Mucosa of gallbladder (tissue), 1 donor: ENCODE results near the gene CNTFR. TPM values are rescaled to one million over a fixed set of nuclear protein-coding genes. Genes with fewer than 3 reads are reported as not detected.

Experiments used
- DNase-seq: peaks from one replicate; pipeline ENCODE4 v3.0.0-alpha.2; 2020; ENCODE audit warnings: low spot score
- total RNA-seq: library from RNA; stranded (reverse); gene quantifications from one replicate; pipeline ENCODE4 v1.2.1, GENCODE V29; 2021
- donor health status: DM: no; HTN: no; CAD: no.

The CNTFR gene
- total RNA-seq, 1 donor from 2014 or later, result 23.0 TPM

DNA sequence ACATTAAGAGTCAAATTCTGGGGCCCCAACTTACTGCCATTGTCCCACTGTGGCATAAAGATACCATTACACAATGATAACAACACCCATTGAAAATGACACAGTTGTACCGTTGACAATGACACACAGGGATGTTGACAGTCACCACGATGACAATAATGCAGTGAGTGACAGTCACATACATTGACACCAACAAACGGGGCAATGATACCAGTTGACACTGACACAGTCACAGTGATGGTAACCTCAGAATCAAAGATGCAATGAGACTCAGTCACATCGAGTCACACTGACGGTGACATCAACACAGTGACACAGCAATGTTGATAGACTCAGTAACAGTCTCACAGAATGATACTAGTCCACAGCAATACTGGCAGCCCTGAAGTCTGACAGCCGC lies 16.9 kb downstream of the CNTFR start:
- no peak for DNase-seq

DNA sequence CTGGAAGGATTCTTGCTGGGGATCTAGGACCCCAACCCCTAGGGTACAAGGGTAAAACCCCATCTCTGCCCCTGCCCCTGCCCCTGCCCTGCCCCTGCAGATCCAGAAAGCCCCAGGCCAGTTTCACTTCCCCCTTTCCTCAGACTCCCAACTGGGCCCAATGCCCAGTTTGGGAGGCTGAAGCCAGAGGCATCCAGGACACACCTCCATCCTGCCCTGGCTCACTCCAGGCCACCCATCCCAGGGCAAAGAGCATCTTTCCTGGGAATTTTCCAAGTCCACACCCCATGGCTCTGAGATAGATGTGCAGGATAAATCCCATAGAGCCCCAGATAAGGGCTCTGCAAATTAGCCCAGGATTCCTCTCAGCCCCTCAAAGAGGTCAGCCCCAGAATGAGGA lies 17.4 kb downstream of the CNTFR start:
- peak; percentile 63 for DNase-seq

DNA sequence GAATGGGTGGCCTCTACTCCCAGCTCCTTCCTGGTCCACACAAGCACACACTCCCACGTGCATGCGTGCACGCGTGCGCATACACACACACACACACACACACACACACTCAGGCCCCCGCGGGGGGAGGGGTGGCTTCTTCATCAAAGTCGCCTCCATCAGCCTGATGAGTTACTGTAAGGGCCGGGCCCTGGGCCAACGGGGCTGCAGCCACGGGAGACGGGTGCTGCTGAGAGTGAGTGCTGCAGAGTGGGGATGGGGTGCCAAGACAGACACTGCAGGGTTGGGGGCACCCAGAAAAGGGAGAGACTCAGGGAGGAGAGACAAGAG lies 18.1 kb downstream of the CNTFR start:
- DNase-seq, result no peak

DNA sequence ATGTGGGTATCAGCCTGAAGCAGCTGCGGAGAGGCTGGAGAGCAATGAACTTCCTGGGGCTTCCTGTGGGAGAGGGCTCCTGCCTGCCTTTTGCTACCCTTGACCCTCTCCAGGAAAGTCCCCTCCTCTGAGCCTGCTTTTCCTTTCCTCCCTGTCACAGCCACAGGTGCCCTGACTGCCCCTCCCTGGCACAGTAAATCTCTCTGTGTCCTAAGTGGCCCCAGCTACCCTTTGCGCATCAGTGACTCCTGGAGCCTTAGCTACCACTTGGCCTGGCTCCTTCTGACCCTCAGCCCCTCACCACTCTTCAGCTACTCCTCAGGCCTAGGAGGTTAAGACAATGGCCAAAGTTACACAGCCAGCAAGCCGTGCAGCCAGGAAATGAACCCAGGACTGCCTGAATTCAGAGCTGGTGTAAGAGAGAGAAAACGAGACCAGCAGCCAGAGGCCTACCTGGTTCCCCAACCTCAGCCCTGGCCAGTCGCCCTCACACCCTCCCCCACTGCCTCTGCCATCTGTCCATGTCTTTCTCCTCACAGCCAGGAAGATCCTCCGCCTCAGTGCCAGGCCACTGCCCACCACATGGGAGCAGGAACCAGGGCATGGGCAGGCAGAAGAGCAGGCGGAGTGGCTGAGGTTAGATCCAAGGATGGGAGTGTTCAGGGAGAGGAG lies 18.6 kb downstream of the CNTFR start:
- DNase-seq, result no peak

DNA sequence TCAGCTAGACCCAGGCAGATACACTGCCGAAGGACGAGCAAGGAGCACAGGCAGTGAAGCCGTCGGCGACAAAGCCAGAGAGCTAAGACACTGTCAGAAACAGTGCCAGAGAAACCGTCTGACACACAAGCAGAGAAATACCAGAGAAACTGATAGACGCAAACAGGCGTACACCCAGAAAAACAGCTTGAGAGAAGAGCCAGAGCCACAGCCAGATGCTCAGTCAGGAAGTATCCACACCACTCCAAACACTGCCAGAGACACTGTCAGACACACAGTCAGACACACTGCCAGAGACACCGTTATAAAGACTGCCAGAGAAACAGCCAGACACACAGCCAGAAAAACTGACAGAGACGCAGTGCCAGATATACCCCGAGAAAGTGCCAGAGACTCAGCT lies 19.1 kb downstream of the CNTFR start:
- DNase-seq, result no peak

DNA sequence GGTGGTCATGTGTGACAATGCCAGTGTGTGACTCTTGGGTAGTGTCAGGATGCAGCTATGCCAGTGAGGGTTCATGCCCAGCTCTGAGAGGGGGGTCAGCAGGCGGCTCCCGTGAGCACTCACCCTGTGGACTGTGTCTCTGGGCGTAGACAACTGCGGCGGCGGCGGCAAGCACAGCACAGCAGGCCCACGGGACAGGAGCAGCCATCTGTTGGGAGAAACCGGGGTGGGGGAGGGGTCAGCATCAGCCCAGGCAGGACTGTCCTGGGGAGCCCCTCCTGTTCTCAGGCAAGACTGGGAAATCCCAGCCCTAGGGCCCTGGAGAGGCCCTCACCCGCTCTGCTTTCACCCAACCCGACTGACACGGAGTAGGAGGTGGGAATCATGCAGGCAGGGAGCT lies 20.8 kb downstream of the CNTFR start:
- no peak for DNase-seq

DNA sequence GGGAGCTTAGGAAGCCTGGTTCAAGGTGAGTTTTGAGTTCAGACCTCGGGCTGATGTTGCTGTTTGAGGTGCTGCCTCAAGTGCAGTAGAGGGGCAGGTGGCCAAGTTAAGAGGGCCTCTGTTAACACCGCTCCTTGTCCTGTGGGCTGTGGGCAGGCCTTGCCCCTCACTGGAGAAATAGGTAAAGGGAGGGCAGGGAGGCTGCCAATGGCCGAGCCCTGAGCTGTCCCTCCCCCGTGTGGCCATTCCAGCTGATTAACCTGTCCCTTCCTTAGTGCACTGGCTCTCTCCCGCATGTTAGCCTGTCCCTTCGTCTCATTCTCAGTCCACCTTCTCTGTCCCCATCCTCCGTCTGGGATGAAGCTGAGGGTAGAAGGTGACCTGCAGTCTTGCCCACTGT lies 21.4 kb downstream of the CNTFR start:
- DNase-seq, result no peak

DNA sequence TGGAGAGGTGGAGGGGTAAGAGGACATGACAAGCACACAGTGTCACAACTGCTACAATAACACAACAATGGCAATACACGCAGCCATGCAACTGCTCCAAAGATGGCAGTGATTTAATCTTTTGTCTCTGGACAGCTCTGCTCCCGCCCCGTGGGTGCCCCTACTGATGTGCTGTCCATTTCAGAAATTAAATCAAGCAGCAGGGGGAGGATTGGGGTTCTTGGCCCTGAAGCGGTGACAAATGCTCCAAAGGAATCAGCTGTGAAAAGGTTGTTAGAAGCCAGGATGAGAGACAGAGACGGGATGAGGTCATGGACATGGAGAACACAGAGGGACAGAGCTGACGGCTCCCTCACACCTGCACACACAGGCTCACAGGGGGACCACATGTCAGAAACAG lies 22.6 kb downstream of the CNTFR start:
- DNase-seq, result no peak

DNA sequence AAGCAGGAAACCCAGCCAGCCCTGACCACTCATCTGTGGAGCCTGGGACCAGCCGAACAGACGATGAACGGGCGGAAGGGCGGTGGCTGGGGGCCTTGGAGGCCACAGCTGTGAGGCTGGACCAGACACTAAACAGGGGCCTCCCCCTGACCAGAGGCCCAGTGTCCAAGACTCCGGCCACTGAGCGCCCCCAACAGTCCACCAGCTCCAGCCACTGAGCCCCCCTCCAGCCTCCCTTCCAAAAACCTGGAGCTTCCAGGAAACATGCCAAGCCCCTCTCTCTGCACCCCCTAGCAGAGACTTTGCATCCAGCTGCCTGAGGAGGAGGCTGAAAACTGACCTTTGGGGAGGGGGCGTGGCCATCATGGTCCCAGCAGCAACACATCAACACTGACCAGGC lies 23.2 kb downstream of the CNTFR start:
- no peak for DNase-seq

DNA sequence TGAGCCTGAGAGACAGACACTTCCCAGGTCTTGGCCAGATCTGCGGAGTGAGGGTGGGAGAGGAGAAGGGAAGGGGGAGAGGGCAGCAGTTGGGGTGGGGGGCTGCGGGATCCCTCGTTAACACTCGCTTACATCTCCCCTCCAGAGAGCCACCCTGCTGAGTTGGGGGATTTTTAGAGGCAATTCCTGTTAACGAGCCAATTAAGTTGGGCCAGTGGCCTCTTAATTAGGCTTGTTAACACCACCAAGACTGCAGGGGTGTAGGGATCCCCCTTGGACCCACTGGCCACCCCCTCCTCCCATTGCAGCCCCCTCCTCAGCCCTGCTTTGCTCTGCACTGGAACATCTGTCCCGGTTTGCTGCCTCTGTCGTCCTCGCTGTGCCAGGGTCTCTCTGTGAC lies 23.7 kb downstream of the CNTFR start:
- DNase-seq, result no peak

DNA sequence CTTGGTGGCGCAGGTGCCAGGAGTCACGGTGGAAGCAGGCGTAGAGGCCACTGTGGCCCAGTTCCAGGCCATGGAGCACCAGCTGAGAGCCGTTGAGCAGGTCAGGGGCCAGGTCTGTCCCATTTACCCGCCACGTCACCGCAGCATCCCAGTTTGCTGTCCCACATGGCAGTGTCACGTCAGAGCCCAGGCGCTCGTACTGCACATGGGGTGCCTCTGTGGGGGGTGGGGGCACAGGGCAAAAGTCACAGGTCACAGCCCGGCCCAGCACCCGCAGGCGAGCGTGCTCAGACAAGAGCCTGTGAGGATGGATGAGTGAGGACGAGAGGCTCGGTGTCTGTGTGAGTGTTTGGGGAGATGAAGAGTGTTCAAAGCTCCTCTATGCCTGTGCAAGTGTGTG lies 24.9 kb downstream of the CNTFR start:
- DNase-seq, result no peak

DNA sequence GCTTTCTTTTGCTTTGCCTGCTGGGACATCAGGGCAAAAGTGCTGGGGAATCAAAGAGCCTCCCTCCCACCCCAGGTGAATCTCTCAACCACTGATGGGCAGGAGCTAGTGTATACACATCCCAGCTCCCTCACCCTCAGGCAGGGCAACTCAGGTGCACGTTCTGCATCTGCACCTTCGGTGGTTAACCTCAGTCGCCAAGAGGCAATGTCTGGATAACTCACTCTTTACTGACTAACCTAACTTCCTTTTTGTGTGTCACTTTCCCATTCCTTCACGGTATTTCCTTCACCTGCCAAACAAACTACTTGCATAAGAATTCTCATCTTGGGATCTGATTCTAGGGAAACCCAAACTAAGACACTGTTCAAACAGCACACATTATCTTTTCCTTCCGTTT lies 26.3 kb downstream of the CNTFR start:
- no peak for DNase-seq

DNA sequence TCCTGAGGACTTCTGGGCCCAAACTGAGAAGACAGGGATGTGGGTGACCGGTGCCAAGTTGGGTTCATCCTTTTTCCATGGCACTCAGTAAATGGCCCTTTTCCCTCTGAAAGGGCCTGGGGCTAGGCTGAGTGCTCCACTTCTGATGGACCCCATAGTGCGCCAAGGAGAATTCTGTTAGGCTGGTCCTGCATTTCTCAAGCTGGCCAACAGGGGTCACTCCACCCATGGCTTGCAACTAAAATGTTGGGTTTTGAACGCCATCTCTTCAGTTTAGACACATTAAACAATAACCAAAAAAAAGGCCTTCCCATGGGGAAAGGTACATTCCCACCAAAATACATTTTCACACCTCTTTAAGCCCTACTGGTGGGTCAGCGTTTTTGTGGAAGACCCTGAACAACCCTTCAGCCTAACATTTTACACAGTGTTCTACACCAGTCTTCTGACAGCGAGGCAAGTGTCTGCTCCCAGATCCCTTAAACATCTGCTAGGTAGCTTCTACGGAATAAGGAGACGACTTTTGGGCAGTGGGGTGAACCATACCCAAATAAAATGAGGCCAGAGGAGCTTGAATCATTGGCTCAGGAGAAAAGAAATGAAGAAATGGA lies 27.3 kb downstream of the CNTFR start:
- DNase-seq, result no peak

DNA sequence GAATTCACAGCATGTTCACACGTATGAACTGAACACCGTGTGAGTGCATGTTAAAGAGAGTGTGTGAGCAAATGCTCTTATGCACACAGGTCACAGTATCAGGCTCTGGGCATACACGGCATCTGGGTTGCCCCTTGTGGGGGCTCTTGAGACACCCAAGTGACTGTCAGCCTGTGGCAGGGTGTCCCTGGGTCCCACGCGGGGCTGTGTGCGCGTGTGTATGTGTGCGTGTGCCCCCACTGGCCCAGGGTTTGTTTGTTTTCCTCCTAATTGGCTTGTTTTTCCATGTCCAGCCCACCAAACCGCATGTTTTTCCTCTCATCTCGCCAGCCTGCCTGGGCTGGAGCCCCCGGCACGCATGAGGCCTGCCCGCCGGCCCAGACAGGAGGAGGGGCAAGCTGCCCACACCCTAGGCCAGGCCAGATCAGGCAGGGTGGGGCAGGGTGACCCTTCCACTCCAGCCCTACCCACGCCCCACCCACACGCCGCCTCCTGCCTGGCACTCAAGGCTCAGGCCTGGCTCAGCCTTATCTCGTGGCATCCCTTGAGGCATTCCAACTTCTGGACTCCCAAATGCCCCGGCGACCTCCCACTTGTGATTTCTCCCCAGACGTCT lies 28.8 kb downstream of the CNTFR start:
- DNase-seq, result peak; percentile 56

DNA sequence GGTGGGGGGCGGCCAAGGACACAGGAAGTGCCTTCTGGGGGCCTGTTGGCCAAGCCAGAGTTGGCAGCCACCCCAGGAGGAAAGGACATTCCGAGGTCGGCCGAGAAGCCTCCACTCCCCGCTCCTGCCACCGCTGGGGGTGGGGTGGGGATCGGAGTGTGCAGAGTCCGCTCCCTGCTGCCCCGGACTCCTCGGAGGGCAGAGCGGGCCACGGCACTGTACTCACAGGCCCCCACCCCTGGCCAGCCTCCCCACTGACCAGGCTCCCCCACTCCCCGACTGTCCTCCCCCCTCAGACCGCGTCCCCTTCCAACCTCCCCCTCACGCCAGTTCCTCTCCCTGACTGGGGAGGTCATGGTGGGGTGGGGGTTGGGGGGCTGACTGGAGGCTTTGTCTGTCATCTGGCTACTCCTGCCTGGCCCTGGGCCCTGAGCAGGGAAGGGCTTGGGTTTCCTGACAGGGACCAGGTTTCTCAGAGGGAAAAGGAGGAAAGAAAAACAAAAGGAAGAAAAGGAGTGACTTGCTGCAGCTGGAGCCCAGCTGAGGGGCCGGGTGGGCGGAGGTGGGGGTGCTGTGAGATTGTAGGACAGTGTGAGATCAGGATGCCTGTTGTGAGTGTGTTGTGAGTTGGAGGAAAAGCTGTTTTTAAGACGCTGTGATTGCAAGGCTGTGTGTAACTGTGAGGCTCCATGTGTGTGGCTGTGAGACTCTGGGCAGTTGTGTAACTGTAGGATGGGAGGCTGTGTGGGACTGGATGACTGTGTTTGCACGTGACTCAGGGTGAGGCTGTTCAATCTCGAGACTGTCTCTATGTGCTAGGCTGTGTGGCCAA lies 29.7 kb downstream of the CNTFR start:
- peak; percentile 71 for DNase-seq

DNA sequence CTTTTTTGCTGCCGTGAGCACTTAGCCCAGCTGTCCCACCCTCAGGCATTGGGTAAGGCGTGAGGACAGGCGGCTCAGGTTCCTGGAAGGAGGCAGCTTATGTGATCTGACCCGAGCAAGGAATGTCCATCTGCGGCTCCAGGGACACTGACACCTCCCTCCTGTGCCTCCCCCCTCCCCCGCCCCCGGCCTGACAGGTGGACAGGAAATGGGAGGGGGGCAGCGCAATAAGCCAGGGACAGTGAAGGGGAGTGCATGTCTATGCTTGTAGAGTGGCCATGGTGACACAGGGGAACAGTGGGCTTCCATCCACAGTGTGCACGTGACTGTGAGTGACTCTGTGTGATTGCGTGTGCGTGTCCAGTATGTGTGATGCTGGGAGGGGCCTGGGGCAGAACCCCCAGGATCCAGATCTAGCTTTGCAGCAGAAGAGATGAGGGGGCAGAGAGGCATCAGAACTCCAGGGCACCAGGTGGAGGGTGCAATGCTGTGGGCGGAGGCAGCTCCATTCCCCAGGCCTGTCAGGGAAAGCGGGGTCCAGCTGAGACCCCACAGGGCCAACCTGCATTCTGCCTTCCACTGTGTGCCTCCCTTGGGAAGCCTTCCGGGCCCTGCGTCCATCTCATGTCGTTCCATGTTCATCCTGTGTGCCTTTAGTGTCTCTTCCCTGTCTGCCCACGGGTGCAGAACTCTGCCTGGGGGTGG lies 30.5 kb downstream of the CNTFR start:
- DNase-seq, result no peak

DNA sequence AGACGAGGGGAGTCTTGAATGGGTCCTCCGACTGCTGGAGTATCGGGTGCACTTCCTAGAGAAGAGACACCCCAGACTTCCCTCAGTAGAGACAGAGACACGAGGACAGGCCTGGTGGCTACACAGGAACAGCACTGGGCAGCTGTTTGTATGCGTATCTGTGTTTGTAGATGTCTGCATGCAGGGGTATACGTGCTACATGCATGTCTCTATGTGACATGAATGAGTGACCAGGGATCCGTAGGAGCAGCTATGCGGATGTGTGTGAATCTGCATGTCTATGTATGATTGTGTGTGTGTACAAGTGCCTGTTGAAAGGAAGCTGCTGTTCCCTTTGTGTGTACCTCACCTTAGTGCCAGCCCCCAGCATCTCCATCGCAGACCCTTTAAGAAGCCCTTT lies 31.2 kb downstream of the CNTFR start:
- DNase-seq, result no peak

DNA sequence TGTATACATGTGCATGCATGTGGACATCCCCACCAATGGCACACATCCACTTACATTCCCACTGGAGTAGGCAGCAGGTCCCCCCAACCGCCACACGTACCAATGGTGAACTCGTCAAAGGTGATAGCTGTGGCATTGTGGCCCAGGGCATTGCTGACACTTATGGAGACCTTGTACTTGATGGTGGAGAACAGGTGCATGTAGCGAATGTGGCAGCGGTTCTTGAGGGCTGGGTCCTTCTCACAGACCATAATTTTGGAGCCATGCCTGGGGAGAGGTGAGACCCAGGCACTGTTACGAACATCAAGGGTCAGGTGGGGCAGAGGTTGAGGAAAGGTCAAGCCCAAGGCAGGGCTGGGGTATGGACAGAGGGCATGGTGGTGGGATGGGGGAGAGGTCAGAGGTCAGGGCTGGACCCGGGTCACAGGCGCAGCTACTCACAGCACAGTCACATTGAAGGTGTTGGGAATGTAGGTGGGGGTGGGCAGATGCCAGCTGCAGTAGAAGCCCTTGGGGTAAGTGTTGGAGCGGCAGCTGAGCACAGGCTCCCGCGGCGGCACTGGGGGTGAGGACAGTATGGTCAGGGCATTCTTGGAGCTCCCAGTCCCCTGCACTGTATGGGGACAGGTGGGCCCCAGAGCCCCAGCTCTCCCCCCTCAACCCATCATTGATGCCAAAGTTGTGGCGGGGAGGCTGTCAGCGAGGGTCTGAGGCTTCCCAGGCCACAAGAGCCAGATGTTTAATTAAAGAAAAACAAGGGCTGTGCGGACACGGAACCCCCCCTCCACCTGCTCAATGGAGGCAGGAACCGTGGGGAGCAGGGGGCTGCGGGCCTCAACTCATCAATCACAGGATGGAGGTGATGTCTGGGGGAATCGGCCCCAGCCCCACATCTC lies 31.9 kb downstream of the CNTFR start:
- no peak for DNase-seq

DNA sequence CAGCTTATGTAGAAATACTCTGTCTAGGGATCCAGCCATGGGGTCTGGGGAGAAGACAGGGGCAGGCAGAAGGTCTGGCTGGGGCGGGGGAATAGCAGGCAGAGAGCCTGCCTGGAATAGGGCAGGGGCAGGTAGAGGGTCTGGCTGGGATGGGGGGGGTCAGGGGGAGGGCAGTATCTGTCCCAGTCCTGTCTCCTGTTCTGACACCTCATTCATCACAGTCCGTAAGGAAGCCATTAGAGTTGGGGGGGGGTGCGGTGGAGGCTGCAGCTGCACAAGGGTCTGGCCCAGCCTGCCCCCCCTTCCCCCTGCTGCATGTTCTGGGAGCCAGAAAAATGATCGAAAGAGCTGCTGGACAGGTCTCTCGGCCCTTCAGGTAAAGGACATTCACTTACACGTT lies 32.6 kb downstream of the CNTFR start:
- no peak for DNase-seq

DNA sequence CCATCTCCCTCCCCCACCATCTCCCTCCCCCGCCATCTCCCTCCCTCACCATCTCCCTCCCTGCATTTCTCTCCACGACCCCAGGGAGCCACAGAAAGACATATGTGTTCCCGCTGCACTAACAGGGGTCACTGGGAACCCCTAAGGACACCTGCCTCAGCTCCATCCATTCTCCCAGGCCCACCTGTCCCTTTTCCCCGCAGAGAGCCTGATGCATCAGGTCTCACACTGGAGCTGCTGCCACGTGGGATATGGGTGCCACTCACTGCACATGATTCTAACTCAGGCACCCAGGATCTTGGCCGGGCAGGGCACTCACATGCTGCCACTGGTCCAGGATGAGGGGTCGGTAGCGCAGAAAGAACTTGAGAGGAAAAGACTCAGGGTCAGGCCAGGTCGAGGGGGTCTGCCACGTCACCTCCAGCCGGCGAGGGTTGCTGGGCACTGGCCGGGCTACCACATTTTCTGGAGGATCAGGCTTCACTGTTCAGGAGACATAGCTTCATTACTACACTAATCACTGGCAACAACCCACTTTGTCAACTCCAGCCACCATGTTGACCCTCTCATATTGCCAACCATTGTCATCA lies 33.5 kb downstream of the CNTFR start:
- no peak for DNase-seq

DNA sequence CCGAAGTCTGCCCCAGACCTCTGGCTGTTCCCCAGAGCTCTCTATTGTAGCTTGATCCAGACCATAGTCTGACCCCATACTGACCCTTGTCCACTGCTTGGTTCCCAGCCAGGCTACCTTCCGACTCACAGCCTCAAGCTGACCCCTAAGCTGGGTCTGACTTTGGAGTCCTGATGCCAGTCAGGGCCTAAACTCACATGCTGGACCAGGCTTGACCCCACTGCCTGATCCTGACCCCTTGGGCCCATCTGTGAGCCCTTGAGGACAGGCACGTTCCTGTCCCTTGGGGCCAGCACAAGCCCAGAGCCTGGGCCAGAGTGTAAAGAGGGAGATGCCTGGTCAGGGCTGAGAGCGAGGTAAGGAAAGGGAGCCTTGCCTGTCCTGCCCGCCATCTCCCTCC lies 34.0 kb downstream of the CNTFR start:
- DNase-seq, result no peak
